Mesangial cell (primary cell): ENCODE measurements around the gene CACNA1F. TPM values are rescaled to one million over a fixed set of nuclear protein-coding genes. Genes with fewer than 3 reads are reported as not detected.

Source experiments
- total RNA-seq: library from RNA; depleted of rRNA; stranded (reverse); fragments of >200 nt; gene quantifications from 2 replicates; pipeline ENCODE4 v1.2.3, GENCODE V29; 2015

The CACNA1F gene
- under 0.01 TPM in 1 of 2 replicates, not detected in the other for total RNA-seq

GRCh38 chrX:49233176-49233575 lies at the start of gene CACNA1F:
CACNA1F (minus strand) TSS chrX:49233340; CDS start chrX:49233309, 31 bp downstream.

GRCh38 chrX:49269767-49270248 lies 36.7 kb upstream of the CACNA1F start, which contains the start of gene PPP1R3F:
PPP1R3F (plus strand) TSS chrX:49269793; CDS start chrX:49269870, 77 bp downstream.

GRCh38 chrX:49264460-49264859 lies 31.3 kb upstream of the CACNA1F start, which contains the start of gene FOXP3:
FOXP3 (minus strand) TSS chrX:49264710; CDS start chrX:49258505, 6,205 bp downstream.

GRCh38 chrX:49199906-49200771 lies 33.0 kb downstream of the CACNA1F start, which contains the start of gene SYP:
SYP (minus strand) TSS chrX:49200193; CDS start chrX:49200186, 7 bp downstream.

GRCh38 chrX:49186125-49187027 lies 46.8 kb downstream of the CACNA1F start, which contains the start of gene PRICKLE3:
PRICKLE3 (minus strand) TSS chrX:49186373; CDS start chrX:49186297, 76 bp downstream.

GRCh38 chrX:49171752-49172279 lies 61.3 kb downstream of the CACNA1F start, which contains the start of gene PLP2:
PLP2 (plus strand) TSS chrX:49171898; CDS start chrX:49172001, 103 bp downstream.

GRCh38 chrX:49162620-49163019 lies 70.5 kb downstream of the CACNA1F start, which contains the start of gene MAGIX:
MAGIX (plus strand) TSS chrX:49162758; CDS start chrX:49162890, 132 bp downstream.

Other genes starting within 250 kb of the CACNA1F start
- 9.3 and 17.5 TPM in 2 replicates for gene GRIPAP1, start 231.1 kb downstream of the CACNA1F start, total RNA-seq
- gene TFE3, start 190.0 kb downstream of the CACNA1F start, total RNA-seq = 67.7 and 71.9 TPM in 2 replicates
- 3.1 and 10.0 TPM in 2 replicates for gene CCDC120, start 174.3 kb downstream of the CACNA1F start, total RNA-seq
- gene PRAF2, start 159.3 kb downstream of the CACNA1F start, total RNA-seq = 27.7 and 35.4 TPM in 2 replicates
- gene WDR45, start 153.5 kb downstream of the CACNA1F start, total RNA-seq = 30.3 and 77.5 TPM in 2 replicates
- gene GPKOW, start 109.6 kb downstream of the CACNA1F start, total RNA-seq = 19.9 and 21.2 TPM in 2 replicates
- 1.8 and 4.6 TPM in 2 replicates for gene MAGIX, start 70.6 kb downstream of the CACNA1F start, total RNA-seq
- gene PLP2, start 61.4 kb downstream of the CACNA1F start, total RNA-seq = 109 and 200 TPM in 2 replicates
- gene PRICKLE3, start 47.0 kb downstream of the CACNA1F start, total RNA-seq = 9.8 and 10.8 TPM in 2 replicates
- 1.5 TPM in 1 of 2 replicates, not detected in the other for gene SYP, start 33.1 kb downstream of the CACNA1F start, total RNA-seq
- gene CCDC22, start 2.1 kb upstream of the CACNA1F start, total RNA-seq = 22.0 and 23.7 TPM in 2 replicates
- gene FOXP3, start 31.4 kb upstream of the CACNA1F start, total RNA-seq = not detected in 2 replicates
- gene PPP1R3F, start 36.5 kb upstream of the CACNA1F start, total RNA-seq = 1.5 and 9.5 TPM in 2 replicates
- gene GAGE10, start 70.3 kb upstream of the CACNA1F start, total RNA-seq = not detected in 2 replicates
- gene GAGE12J, start 88.7 kb upstream of the CACNA1F start, total RNA-seq = not detected in 2 replicates
- gene GAGE13, start 98.2 kb upstream of the CACNA1F start, total RNA-seq = not detected in 2 replicates